ENCODE results near the gene INTS7. TPM values are rescaled to one million over a fixed set of nuclear protein-coding genes. Genes with fewer than 3 reads are reported as not detected.
A peak's percentile ranks its signal among the peaks of the same experiment; 100 is the strongest.

Gene INTS7
- polyA plus RNA-seq, 1 donor (not counting 4 experiments of a cell fraction or from before 2014, with no cell fraction given) = 27.2 TPM

DNA sequence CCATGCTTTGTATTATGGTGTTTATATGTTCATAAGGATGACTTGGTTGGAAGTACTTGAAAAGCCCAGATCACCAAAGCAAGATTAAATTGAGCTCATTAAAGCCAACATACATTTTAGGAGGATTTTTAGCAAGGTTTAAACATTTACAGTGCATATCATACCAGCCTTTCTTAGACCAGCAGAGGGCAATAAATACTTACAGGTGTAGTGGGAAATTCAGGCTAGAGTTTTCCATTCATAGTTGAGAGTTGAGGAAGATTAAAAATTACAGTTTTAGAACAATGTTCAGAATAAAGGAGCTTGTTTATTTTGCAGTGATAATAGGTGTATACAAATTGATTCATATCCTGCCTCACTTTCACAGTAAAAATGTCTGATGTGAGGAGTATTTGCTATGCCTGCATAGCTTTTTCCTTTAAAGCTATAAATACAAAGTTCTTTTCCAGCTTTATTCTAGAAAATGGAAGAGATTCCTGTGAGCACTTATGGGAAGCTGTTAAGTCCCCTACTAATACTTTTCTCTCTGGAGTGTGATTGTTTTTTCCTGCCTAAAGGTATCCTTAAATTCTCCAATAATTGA is 35.5 kb upstream of the INTS7 start:
- DNase-seq (ENCODE audit: low read depth, low spot score) (peak; percentile 5), FAIRE-seq (peak; percentile 66)
- Histone ChIP-seq H3K4me2 (ENCODE audit: control insufficient read depth, extremely low read depth, insufficient read depth, low read depth, low read length) (no peak overlapping the region), H3K27me3 (ENCODE audit: control insufficient read depth, extremely low read depth, insufficient read depth, low read length) (no peaks in the 10 kb centered on the region), H3K9me3 (ENCODE audit: control insufficient read depth, low read depth, low read length) (no peaks in the 10 kb centered on the region), H3K9ac (ENCODE audit: control insufficient read depth, extremely low read depth, insufficient read depth, low read length) (no peak overlapping the region), H3K36me3 (ENCODE audit: control insufficient read depth in 2 of 2, extremely low read depth in 1 of 2, insufficient read depth in 2 of 2, low read length in 2 of 2) (peaks cover 0 to 4% of the 10 kb centered on the region in 2 experiments), H3K4me3 (ENCODE audit: control insufficient read depth in 2 of 3, extremely low read depth in 1 of 3, insufficient read depth in 2 of 3, low read depth in 1 of 3, low read length in 3 of 3) (no peak overlapping the region), H4K20me1 (ENCODE audit: control insufficient read depth, extremely low read depth, insufficient read depth, low read length) (no peaks in the 10 kb centered on the region), H3K27ac (ENCODE audit: control insufficient read depth, insufficient read depth, low read length) (no peak overlapping the region), H3K79me2 (ENCODE audit: control insufficient read depth, insufficient read depth, low read length) (no peaks in the 10 kb centered on the region), H3K9me1 (ENCODE audit: control insufficient read depth, extremely low read depth, insufficient read depth, low read length) (no peaks in the 10 kb centered on the region), H2AFZ (ENCODE audit: control insufficient read depth, low read length) (no peak overlapping the region), H3K4me1 (ENCODE audit: control insufficient read depth, extremely low read depth, insufficient read depth, low read length) (no peaks in the 10 kb centered on the region)
- dilution Hi-C loops (cut with MboI; ENCODE audit: extremely low pct_ligation_motif_present, low sequenced_read_pairs) = no loop called here
- TF ChIP-seq, protein P1, sequence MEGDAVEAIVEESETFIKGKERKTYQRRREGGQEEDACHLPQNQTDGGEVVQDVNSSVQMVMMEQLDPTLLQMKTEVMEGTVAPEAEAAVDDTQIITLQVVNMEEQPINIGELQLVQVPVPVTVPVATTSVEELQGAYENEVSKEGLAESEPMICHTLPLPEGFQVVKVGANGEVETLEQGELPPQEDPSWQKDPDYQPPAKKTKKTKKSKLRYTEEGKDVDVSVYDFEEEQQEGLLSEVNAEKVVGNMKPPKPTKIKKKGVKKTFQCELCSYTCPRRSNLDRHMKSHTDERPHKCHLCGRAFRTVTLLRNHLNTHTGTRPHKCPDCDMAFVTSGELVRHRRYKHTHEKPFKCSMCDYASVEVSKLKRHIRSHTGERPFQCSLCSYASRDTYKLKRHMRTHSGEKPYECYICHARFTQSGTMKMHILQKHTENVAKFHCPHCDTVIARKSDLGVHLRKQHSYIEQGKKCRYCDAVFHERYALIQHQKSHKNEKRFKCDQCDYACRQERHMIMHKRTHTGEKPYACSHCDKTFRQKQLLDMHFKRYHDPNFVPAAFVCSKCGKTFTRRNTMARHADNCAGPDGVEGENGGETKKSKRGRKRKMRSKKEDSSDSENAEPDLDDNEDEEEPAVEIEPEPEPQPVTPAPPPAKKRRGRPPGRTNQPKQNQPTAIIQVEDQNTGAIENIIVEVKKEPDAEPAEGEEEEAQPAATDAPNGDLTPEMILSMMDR (optimal IDR thresholded peaks at IDR 0.05 in 1 of 3, IDR thresholded peaks at IDR 0.05 in 1 of 3, conservative IDR thresholded peaks at IDR 0.05 in 1 of 3; ENCODE audit: extremely low read depth in 1 of 3, insufficient read depth in 2 of 3, low read length in 3 of 3) = peak in 2 of 3 experiments; percentile 55 to 58
- no peak for TF ChIP-seq EZH2 (IDR thresholded peaks at IDR 0.05; ENCODE audit: low read length)

DNA sequence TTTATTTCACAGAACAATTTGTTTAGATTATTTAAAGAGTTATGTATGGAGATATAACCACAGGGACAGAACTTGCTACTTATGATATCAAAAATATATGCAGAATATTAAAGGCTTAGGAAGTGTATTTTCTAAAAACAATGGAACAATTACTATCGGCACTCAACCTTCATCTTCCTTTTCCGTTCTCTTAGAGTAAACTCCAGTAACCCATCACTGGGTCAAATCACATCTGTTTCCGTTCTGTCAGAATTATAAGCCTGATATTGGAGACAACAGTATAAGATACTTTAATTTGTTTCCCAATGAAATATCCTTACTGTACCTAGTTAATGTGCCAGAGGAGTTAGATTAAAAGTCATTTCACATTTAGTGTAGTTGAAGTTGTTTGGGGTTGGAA is 32.4 kb upstream of the INTS7 start:
- dilution Hi-C loops (cut with MboI; ENCODE audit: extremely low pct_ligation_motif_present, low sequenced_read_pairs) = no loop called here
- Histone ChIP-seq H3K79me2 (ENCODE audit: control insufficient read depth, insufficient read depth, low read length) (no peaks in the 10 kb centered on the region), H2AFZ (ENCODE audit: control insufficient read depth, low read length) (no peak overlapping the region), H3K9me1 (ENCODE audit: control insufficient read depth, extremely low read depth, insufficient read depth, low read length) (no peaks in the 10 kb centered on the region), H3K4me1 (ENCODE audit: control insufficient read depth, extremely low read depth, insufficient read depth, low read length) (no peaks in the 10 kb centered on the region), H3K36me3 (ENCODE audit: control insufficient read depth in 2 of 2, extremely low read depth in 1 of 2, insufficient read depth in 2 of 2, low read length in 2 of 2) (peaks cover 0 to 4% of the 10 kb centered on the region in 2 experiments), H3K27ac (ENCODE audit: control insufficient read depth, insufficient read depth, low read length) (no peak overlapping the region), H3K9ac (ENCODE audit: control insufficient read depth, extremely low read depth, insufficient read depth, low read length) (no peak overlapping the region), H4K20me1 (ENCODE audit: control insufficient read depth, extremely low read depth, insufficient read depth, low read length) (no peaks in the 10 kb centered on the region), H3K27me3 (ENCODE audit: control insufficient read depth, extremely low read depth, insufficient read depth, low read length) (no peaks in the 10 kb centered on the region), H3K9me3 (ENCODE audit: control insufficient read depth, low read depth, low read length) (no peaks in the 10 kb centered on the region), H3K4me3 (ENCODE audit: control insufficient read depth in 2 of 3, extremely low read depth in 1 of 3, insufficient read depth in 2 of 3, low read depth in 1 of 3, low read length in 3 of 3) (no peak overlapping the region), H3K4me2 (ENCODE audit: control insufficient read depth, extremely low read depth, insufficient read depth, low read depth, low read length) (no peak overlapping the region)
- TF ChIP-seq, protein P1 (optimal IDR thresholded peaks at IDR 0.05 in 1 of 3, IDR thresholded peaks at IDR 0.05 in 1 of 3, conservative IDR thresholded peaks at IDR 0.05 in 1 of 3; ENCODE audit: extremely low read depth in 1 of 3, insufficient read depth in 2 of 3, low read length in 3 of 3) = no peak
- TF ChIP-seq EZH2 (IDR thresholded peaks at IDR 0.05; ENCODE audit: low read length) = no peak
- DNase-seq (ENCODE audit: low read depth, low spot score) (no peak), FAIRE-seq (no peak)
